Measurements from ENCODE around the gene BST2.

The BST2 gene

DNA sequence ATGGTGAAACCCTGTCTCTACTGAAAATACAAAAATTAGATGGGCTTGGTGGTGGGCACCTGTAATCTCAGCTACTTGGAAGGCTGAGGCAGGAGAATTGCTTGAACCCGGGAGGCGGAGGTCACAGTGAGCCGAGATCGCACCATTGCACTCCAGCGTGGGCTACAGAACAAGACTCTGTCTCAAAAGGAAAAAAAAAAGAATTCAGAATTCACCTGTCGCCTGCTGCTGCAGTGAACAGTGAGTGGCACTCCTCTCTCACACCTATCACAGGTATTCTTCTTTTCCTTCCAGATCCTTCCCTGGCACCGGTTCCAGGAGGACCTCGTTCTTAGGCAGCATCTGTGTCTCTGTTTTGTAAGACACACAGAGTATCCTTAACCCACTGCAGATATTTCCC, 8.7 kb upstream of the BST2 start:
- Histone ChIP-seq H2AFZ (ENCODE audit: low read length) (no peak overlapping the region), H3K9me3 (ENCODE audit: low read length) (no peaks in the 10 kb centered on the region), H3K4me3 (ENCODE audit: low read depth, low read length, poor library complexity, severe bottlenecking) (no peak overlapping the region), H3K36me3 (ENCODE audit: insufficient read depth, low read length) (peaks cover 19% of the 10 kb centered on the region; the same call in 1 of the 2 replicates), H3K4me1 (ENCODE audit: insufficient read depth, low read length, severe bottlenecking) (peaks cover 22% of the 10 kb centered on the region), H3K9ac (ENCODE audit: low read length) (no peak overlapping the region), H3K9me2 (ENCODE audit: low read depth, low read length) (no peaks in the 10 kb centered on the region), H3K79me2 (ENCODE audit: insufficient read depth, low read length) (no peaks in the 10 kb centered on the region), H3K4me2 (ENCODE audit: low read length) (no peak overlapping the region), H3K27me3 (ENCODE audit: insufficient read depth, low read length) (no peaks in the 10 kb centered on the region), H3F3A (ENCODE audit: insufficient read depth, low read length) (no peaks in the 10 kb centered on the region), H3K27ac (ENCODE audit: low read depth, low read length, poor library complexity, severe bottlenecking) (no peak overlapping the region), H4K20me1 (ENCODE audit: insufficient read depth, low read length) (no peaks in the 10 kb centered on the region)
- no peak for TF ChIP-seq EZH2 (IDR thresholded peaks at IDR 0.05; ENCODE audit: borderline replicate concordance, low read length)
- TF ChIP-seq, protein P1, sequence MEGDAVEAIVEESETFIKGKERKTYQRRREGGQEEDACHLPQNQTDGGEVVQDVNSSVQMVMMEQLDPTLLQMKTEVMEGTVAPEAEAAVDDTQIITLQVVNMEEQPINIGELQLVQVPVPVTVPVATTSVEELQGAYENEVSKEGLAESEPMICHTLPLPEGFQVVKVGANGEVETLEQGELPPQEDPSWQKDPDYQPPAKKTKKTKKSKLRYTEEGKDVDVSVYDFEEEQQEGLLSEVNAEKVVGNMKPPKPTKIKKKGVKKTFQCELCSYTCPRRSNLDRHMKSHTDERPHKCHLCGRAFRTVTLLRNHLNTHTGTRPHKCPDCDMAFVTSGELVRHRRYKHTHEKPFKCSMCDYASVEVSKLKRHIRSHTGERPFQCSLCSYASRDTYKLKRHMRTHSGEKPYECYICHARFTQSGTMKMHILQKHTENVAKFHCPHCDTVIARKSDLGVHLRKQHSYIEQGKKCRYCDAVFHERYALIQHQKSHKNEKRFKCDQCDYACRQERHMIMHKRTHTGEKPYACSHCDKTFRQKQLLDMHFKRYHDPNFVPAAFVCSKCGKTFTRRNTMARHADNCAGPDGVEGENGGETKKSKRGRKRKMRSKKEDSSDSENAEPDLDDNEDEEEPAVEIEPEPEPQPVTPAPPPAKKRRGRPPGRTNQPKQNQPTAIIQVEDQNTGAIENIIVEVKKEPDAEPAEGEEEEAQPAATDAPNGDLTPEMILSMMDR (IDR thresholded peaks at IDR 0.05; ENCODE audit: low read length), result no peak

- H3K27ac ChIP-seq (ENCODE audit: low read depth, low read length, poor library complexity, severe bottlenecking), result peak overlapping the region; percentile 48
- H3K4me2 ChIP-seq (ENCODE audit: low read length), result no peak overlapping the region; the same call in 1 of the 2 replicates
- H3K79me2 ChIP-seq (ENCODE audit: insufficient read depth, low read length), result no peaks in the 10 kb centered on the region
Measured at GRCh38 chr19:17411801-17412200, 6.4 kb upstream of the BST2 start.

DNA sequence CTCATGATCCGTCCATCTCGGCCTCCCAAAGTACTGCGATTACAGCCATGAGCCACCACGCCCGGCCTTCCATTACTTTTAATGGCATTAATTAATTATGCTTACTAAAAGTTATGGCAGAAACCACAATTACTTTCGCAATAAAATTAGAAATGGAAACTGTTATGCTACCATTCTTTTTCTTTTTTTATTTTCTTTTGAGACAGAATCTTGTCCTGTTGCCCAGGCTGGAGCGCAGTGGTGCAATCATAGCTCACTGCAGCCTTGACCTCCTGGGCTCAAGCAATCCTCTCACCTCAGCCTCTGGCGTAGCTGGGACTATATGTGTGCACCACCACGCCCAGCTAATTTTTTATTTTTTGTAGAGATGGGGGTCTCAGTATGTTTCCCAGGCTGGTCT, 4.6 kb upstream of the BST2 start:
- Histone ChIP-seq H3F3A (ENCODE audit: insufficient read depth, low read length) (no peaks in the 10 kb centered on the region), H3K9me2 (ENCODE audit: low read depth, low read length) (no peaks in the 10 kb centered on the region), H3K4me2 (ENCODE audit: low read length) (no peak overlapping the region)

More at GRCh38 chr19:17411801-17412200, 6.4 kb upstream of the BST2 start:
- Histone ChIP-seq H3K36me3 (ENCODE audit: insufficient read depth, low read length) (peaks cover 19% of the 10 kb centered on the region; the same call in 1 of the 2 replicates), H3K4me1 (ENCODE audit: insufficient read depth, low read length, severe bottlenecking) (peaks cover 21% of the 10 kb centered on the region), H3K9me3 (ENCODE audit: low read length) (no peaks in the 10 kb centered on the region), H3K9me2 (ENCODE audit: low read depth, low read length) (no peaks in the 10 kb centered on the region), H3K27me3 (ENCODE audit: insufficient read depth, low read length) (no peaks in the 10 kb centered on the region), H3F3A (ENCODE audit: insufficient read depth, low read length) (no peaks in the 10 kb centered on the region), H3K4me3 (ENCODE audit: low read depth, low read length, poor library complexity, severe bottlenecking) (no peak overlapping the region), H2AFZ (ENCODE audit: low read length) (no peak overlapping the region), H4K20me1 (ENCODE audit: insufficient read depth, low read length) (no peaks in the 10 kb centered on the region), H3K9ac (ENCODE audit: low read length) (no peak overlapping the region; the same call in 1 of the 2 replicates)
- TF ChIP-seq, protein P1 (IDR thresholded peaks at IDR 0.05; ENCODE audit: low read length), result no peak
- no peak for TF ChIP-seq EZH2 (IDR thresholded peaks at IDR 0.05; ENCODE audit: borderline replicate concordance, low read length)

More for the DNA sequence above, 4.6 kb upstream of the BST2 start:
- Histone ChIP-seq H3K27me3 (ENCODE audit: insufficient read depth, low read length) (no peaks in the 10 kb centered on the region), H3K79me2 (ENCODE audit: insufficient read depth, low read length) (peaks cover 5% of the 10 kb centered on the region; the same call in 1 of the 2 replicates), H3K9me3 (ENCODE audit: low read length) (no peaks in the 10 kb centered on the region), H3K4me3 (ENCODE audit: low read depth, low read length, poor library complexity, severe bottlenecking) (no peak overlapping the region), H2AFZ (ENCODE audit: low read length) (no peak overlapping the region), H3K4me1 (ENCODE audit: insufficient read depth, low read length, severe bottlenecking) (peaks cover 35% of the 10 kb centered on the region), H4K20me1 (ENCODE audit: insufficient read depth, low read length) (no peaks in the 10 kb centered on the region), H3K27ac (ENCODE audit: low read depth, low read length, poor library complexity, severe bottlenecking) (no peak overlapping the region), H3K9ac (ENCODE audit: low read length) (no peak overlapping the region), H3K36me3 (ENCODE audit: insufficient read depth, low read length) (peaks cover 15% of the 10 kb centered on the region; the same call in 1 of the 2 replicates)
- TF ChIP-seq, protein P1 (IDR thresholded peaks at IDR 0.05; ENCODE audit: low read length), result no peak
- TF ChIP-seq EZH2 (IDR thresholded peaks at IDR 0.05; ENCODE audit: borderline replicate concordance, low read length), result no peak
